ENCODE measurements around the gene ATP5F1C.

ATP5F1C gene

DNA sequence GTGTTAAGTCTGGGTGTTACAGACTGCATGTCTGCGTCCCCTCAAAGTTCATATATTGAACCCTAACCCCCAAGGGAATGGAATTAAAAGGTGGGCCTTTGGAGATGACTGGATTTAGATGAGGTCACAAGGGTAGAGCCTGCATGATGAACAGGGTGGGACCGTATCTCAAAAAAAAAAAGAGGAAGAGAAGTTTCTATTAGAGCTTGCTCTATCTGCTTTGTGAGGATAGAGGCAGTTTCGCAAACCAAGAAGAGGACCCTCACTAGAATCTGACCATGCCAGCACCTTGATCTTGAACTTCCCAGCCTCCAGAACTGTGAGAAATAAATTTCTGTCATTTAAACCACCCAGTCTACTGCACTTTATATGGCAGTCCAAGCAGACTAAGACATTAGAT, 1.5 kb upstream of the ATP5F1C start:
- no peak overlapping the region for H3K27ac ChIP-seq
- TF ChIP-seq ZFX (IDR thresholded peaks at IDR 0.05; ENCODE audit: borderline replicate concordance), result no peak
- TF ChIP-seq, protein P1, sequence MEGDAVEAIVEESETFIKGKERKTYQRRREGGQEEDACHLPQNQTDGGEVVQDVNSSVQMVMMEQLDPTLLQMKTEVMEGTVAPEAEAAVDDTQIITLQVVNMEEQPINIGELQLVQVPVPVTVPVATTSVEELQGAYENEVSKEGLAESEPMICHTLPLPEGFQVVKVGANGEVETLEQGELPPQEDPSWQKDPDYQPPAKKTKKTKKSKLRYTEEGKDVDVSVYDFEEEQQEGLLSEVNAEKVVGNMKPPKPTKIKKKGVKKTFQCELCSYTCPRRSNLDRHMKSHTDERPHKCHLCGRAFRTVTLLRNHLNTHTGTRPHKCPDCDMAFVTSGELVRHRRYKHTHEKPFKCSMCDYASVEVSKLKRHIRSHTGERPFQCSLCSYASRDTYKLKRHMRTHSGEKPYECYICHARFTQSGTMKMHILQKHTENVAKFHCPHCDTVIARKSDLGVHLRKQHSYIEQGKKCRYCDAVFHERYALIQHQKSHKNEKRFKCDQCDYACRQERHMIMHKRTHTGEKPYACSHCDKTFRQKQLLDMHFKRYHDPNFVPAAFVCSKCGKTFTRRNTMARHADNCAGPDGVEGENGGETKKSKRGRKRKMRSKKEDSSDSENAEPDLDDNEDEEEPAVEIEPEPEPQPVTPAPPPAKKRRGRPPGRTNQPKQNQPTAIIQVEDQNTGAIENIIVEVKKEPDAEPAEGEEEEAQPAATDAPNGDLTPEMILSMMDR (IDR thresholded peaks at IDR 0.05), result no peak

DNA sequence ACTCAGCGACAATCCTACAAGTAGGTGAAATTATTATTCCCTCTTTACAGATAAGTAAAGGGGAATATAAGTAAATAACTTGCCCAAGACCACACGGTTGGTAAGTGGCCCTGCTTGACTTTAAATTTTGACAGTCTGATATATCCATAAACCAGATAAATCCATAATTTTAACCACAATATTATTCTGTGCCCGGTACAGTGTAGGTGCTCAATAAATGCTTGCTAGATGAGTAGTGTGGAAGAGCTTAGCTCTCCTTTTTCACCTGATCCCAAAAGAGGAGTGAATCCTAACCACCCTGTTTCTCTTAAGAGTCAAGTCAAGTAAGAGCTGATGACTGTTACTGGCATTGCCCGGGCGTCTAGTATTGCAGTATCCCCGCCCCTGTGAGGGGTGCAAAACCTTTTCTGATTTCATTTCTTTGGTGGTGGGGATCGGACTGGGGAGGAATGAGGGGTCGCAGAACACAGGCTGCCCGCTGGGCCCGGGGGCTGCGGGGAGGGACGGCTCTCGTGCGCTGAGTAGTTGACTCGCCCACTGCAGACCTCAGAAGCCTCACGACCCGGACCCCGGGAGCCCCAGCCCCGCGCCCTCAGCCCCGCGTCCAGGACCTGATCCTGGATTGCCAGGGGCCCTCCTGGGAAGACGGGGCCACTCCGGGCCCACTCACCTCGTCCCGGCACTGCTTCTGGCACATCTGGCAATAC, 674 bp upstream of the ATP5F1C start:
- TF ChIP-seq ZFX (IDR thresholded peaks at IDR 0.05; ENCODE audit: borderline replicate concordance), result no peak
- TF ChIP-seq, protein P1 (IDR thresholded peaks at IDR 0.05), result no peak

DNA sequence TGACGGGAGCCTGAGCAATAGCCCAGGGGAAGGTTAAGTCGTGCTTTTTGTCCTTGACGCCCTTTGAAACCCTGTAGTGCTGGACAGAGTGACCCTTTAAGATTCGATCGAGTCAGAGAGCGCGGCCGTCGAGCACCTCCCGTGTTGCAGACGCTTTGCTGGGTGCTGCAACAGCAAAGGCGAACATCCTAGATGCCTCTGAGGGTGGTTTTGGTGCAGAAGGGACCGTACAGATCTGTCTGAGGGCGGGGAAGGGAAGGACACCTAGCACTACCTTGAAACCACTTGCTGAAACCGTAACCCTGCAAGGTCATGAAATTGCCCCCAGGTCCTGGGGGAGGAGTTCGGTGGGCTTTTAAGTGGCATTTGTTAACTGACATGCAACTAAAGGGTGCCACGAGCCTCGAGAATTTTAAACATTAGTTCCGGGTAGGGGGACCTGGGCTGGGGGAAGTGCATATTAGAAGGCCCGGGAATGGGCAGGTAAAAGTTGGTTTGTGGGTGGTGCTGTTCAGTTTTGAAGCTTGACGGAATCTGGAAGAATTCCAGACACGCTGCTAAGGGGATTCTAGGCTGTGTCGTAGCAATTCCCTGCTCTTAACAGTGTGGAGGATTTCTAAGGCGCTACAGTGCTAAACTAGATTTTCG, 786 bp downstream of the ATP5F1C start:
- no peak for TF ChIP-seq ZFX (IDR thresholded peaks at IDR 0.05; ENCODE audit: borderline replicate concordance)
- TF ChIP-seq, protein P1 (IDR thresholded peaks at IDR 0.05), result no peak
- H3K27ac ChIP-seq, result peak overlapping the region; percentile 80

More for the DNA sequence above, 674 bp upstream of the ATP5F1C start:
- peak overlapping the region; percentile 80 for H3K27ac ChIP-seq

DNA sequence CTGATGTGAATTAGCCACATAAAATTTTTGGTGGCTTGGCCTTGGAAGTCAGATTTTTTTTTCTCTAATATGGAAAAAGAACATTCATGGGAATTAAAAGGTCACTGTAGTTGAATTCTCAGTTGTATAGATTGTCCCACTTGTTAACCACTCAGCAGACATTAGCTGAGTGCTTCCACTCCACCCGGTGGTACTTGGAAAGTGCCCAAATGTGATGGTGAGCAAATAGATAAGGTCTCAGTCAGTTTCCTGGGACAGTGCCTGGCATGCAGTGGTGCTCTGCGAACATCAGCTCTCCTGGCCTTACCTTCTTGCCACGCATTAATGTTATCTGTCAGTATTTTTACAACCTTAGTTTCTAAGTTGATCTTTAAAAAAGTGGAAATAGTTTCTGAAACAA, 1.4 kb downstream of the ATP5F1C start:
- peak overlapping the region; percentile 80 for H3K27ac ChIP-seq
- TF ChIP-seq ZFX (IDR thresholded peaks at IDR 0.05; ENCODE audit: borderline replicate concordance), result no peak
- TF ChIP-seq, protein P1 (IDR thresholded peaks at IDR 0.05), result no peak

DNA sequence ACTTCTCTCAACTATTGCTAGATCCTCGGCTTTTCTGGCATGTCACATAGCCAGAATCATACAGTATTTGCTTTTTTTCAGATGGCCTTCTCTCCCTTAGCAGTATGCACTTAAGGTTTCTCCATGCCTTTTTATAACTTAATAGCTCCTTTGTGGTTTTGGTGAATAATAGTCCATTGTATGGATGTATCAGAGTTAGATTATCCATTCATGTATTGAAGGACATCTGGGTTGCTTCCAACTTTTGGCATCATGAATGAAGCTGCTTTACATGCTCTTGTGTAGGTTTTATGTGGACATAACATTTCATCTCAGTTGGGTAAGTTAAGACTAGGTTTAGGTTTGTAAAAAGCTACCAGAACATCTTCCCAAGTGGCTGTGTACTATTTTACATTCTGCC, 4.6 kb downstream of the ATP5F1C start:
- H3K27ac ChIP-seq, result no peak overlapping the region
- TF ChIP-seq, protein P1 (IDR thresholded peaks at IDR 0.05), result no peak

DNA sequence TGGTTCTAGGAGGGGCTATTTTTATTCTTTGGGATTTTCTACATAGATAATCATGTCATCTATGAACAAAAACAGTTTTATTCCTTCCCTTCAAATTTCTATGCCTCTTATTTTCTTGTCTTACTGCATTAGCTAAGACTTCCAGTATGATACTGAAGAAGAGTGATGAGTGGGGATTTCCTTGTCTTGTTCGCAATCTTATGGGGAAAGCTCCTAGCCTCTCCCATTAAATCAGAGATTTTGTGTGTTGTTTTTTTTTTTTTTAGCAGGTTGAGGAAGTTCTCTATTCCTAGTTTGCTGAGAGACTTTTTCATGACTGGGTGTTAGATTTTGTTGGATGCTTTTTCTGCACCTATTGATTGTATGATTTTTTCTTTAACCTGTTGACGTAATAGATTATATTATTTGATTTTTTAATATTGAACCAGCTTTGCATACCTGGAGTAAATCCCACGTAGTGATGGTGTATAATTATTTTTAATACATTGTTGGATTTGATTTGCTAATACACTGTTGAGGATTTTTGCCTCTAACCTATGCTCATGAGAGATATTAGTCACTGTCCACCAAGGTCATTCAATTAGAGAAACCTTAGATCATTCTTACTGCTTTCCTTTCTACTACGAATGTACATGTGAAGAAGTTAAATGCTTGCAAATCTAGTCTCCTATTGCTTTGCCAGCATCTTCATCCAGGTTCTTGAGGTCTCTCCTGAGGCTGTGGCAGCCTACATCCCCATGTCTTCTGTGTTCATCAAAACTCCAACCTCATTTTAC, 6.5 kb downstream of the ATP5F1C start:
- TF ChIP-seq, protein P1 (IDR thresholded peaks at IDR 0.05), result no peak
- TF ChIP-seq ZFX (IDR thresholded peaks at IDR 0.05; ENCODE audit: borderline replicate concordance), result no peak
- H3K27ac ChIP-seq, result no peak overlapping the region
